ENCODE data around the gene VAMP5.

Gene VAMP5, protein sequence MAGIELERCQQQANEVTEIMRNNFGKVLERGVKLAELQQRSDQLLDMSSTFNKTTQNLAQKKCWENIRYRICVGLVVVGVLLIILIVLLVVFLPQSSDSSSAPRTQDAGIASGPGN

DNA sequence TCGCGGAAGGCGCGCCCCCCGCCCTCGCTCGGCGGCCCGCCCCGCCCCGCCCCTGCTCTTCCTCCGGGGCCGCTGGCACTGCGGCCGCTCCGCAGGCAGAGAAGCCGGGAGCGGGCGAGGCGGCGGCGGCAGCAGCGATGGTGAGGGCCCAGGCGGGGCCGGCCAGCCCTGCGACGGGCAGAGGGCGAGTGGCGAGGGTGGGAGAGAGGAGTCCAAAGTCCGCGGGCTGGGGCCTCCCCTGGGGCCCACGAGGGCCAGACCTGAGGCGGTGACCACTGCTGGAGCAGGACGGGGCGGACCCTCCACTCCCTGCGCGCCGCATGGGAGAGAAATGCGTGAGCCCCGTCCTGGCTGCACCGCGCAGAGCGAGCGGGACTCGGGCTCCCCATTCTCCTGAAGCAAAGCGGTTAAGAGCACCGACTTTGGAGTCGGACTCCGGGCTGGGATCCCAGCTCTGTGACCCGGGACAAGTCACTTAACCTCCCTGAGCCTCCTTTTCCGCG, at the start of gene VAMP5:
VAMP5 (plus strand) TSS at position 78 of the 503 bp plus-strand sequence; CDS start at position 138, 60 bp downstream.
- DNase-seq (ENCODE audit: insufficient read length, low spot score) (no peak), FAIRE-seq (no peak)
- TF ChIP-seq, protein P1, sequence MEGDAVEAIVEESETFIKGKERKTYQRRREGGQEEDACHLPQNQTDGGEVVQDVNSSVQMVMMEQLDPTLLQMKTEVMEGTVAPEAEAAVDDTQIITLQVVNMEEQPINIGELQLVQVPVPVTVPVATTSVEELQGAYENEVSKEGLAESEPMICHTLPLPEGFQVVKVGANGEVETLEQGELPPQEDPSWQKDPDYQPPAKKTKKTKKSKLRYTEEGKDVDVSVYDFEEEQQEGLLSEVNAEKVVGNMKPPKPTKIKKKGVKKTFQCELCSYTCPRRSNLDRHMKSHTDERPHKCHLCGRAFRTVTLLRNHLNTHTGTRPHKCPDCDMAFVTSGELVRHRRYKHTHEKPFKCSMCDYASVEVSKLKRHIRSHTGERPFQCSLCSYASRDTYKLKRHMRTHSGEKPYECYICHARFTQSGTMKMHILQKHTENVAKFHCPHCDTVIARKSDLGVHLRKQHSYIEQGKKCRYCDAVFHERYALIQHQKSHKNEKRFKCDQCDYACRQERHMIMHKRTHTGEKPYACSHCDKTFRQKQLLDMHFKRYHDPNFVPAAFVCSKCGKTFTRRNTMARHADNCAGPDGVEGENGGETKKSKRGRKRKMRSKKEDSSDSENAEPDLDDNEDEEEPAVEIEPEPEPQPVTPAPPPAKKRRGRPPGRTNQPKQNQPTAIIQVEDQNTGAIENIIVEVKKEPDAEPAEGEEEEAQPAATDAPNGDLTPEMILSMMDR (IDR thresholded peaks at IDR 0.05; ENCODE audit: insufficient read depth, missing control alignments), result no peak

DNA sequence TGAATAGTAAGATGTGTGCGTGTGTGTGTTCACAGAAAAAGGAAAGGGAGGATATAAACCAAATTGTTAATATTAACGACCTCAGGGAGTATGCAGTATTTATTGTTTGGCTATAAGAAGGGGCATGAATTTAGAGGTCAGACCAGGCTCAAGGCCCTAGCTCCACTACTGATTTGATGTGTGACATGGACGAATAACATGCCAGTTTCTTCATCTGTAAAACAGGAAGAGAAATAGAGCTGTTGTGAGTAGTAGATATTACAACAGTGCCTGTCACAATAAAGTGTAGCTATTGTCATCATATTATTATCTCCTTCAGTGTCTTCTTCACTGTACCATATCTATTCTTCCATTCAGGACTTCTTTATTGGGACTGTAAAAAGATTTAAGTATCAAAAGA, 49.4 kb upstream of the VAMP5 start:
- FAIRE-seq (no peak), DNase-seq (ENCODE audit: insufficient read length, low spot score) (no peak)
- TF ChIP-seq, protein P1 (IDR thresholded peaks at IDR 0.05; ENCODE audit: insufficient read depth, missing control alignments), result no peak

DNA sequence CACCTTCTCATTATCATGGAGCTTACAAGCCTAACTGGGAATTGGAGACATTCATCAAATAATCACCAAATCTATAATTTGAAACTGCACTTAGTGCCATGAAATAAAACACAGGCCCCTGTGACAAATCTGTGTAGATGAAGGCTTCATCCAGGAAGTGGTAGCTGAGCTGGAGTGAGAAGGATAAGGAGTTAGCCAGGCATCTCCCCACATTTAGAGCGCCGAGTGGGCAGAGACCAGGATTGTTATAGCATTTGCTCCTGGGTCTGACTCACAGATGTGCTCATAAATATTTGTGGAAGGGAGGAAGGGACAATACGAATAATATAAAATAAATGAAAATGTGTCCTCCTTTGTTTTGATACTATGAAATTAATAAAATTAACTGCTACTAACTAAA, 47.8 kb upstream of the VAMP5 start:
- FAIRE-seq (no peak), DNase-seq (ENCODE audit: insufficient read length, low spot score) (no peak)
- TF ChIP-seq, protein P1 (IDR thresholded peaks at IDR 0.05; ENCODE audit: insufficient read depth, missing control alignments), result no peak

DNA sequence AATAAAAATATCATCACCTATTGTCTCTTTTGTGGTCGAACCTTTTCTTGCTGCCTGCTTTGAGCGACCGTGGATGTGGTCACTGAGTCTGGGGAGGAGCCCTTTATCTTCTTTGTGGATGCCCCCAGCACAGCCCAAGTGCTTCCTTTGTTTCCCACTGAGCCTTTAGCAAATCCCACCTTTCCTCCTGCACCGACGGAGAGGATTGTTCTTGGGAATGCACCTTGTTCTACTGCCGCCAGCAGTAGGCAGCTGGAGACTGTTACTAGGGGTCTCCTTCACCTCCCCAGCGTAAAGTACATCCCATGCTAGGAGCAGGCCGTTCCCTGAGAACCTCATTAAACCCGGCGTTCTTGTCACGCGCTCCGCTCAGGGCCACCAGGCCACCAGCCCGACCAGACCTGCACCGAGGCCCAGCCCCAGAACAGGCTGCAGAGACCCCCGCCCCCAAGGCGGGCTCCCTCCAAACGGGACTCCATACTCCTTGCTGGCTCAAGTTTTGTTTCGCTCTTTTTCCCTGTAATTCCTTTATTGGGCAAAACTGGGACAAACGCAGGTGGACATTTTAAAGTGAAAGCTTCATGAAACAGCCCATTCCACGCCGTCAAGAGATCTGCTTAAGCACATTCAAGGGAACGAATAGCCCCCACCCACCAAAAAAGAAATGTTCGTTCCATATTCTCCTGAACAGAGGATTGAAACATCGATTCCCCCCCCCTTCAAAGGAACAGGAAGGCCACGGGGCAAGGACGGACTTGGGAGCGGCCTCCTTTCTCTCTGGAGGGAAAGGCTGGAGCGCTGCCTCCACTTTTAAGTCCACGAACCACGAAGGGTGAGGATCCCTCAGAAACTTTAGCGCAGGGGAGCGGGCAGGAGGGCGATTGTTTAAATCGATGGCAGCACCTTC, 46.4 kb upstream of the VAMP5 start:
- FAIRE-seq, result no peak
- TF ChIP-seq, protein P1 (IDR thresholded peaks at IDR 0.05; ENCODE audit: insufficient read depth, missing control alignments), result no peak
- no peak for DNase-seq (ENCODE audit: insufficient read length, low spot score)

DNA sequence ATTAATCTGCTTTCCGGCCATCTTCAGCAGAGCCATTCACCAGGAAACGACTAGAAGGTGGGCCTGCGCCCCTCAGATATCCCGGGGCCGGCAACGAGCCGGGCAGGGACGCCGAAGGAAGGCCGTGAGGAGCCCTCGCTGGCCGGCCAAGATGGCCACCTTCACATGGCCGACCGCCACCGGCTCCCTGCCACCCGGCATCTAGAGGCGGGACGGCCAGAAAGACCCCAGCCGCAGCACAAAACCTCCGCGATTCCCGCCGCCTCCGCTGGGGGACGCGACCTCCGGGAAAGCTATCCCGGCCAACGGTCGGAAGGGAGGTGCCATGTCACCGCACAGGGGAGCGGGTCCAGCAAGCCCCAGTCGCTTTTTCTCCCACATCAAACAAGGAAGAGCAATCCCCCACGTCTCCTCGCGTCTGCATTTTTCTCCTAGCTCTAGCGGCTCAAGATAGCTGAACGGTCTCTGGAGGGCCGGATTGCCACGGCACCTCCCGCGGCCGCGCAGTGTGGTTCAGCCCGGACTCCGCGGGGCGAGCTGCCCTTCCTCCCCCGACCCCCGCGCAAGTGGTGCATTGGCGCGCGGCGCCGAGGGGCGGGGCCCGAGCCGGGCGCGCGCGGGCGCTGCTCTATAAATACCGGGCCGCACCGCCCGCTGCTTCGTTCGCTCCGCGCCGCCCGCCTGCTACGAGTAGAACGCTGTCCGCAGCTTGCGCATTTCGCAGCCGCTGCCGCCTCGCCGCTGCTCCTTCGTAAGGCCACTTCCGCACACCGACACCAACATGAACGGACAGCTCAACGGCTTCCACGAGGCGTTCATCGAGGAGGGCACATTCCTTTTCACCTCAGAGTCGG, 45.5 kb upstream of the VAMP5 start, which contains the start of gene MAT2A:
MAT2A (plus strand) TSS at position 662 of the 854 bp plus-strand sequence; CDS start at position 782, 120 bp downstream.
- TF ChIP-seq, protein P1 (IDR thresholded peaks at IDR 0.05; ENCODE audit: insufficient read depth, missing control alignments), result peak; percentile 50
- FAIRE-seq, result no peak
- no peak for DNase-seq (ENCODE audit: insufficient read length, low spot score)

DNA sequence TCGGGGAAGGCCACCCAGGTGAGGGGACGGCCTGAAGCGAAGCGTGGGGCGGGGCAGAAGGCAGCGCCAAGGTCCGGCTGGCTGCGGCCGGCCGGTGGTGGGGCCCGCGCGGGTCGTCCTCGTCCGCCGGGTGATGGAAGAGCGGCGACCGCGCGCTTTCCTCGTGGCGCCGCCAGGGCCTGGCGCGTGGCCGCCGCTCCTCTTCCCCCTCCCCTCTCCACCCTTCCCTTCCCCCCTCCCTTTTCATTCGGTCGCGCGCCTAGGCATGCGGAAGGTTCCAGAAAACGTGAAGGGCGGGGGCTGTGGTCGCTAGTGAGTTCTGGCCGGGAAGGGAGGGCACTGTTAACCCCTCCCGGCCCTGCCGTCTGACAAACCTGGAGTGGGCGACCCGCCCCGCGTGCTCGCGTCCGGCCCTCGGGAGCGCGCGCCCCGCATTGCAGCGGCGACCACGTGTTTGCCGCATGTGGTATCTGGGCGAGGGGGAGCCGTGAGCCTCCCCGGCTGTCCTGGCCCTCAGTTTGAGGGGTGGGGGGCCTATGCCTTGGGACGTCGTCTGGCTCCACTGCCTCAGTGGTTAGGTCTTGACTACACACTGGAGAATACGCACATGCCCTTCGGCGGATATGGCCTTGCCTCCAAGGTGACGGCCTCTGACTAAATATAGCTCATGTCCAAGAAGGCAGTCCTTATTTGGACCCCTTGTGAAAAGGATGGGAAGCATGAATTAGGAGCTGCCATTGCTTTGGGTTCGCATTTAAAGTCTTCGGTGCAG, 44.7 kb upstream of the VAMP5 start:
- TF ChIP-seq, protein P1 (IDR thresholded peaks at IDR 0.05; ENCODE audit: insufficient read depth, missing control alignments), result no peak
- DNase-seq (ENCODE audit: insufficient read length, low spot score), result no peak
- no peak for FAIRE-seq

All from D721Med (cell line).